IPS-NIHi7 (cell line): ENCODE measurements around the gene NEK1.
"Not testable (repeated sequence)": the region's sequence is repeated elsewhere in the genome, so short reads cannot be mapped to it uniquely, and the experiment has no call there.

ENCODE experiments used
- DNase-seq: peaks from one replicate; pipeline ENCODE4 v3.0.0; 2012; ENCODE audit warnings: mixed read lengths; ENCODE audit errors: extremely low spot score

The NEK1 gene

DNA sequence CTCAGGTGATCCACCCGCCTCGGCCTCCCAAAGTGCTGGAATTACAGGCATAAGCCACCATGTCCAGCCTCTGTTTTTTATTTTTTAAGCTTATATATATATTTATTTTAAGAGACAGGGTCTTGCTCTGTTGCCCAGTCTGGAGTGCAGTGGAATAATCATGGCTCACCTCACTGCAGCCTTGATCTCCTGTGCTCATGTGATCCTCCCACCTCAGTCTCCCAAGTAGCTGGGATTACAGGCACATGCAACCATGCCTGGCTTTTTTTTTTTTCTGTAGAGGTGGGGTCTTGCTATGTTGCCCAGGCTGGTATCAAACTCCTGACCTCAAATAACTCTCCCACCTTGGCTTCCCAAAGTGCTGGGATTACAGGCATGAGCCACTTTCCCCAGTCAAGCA, 184.7 kb downstream of the NEK1 start:
- DNase-seq, result not testable (repeated sequence)

DNA sequence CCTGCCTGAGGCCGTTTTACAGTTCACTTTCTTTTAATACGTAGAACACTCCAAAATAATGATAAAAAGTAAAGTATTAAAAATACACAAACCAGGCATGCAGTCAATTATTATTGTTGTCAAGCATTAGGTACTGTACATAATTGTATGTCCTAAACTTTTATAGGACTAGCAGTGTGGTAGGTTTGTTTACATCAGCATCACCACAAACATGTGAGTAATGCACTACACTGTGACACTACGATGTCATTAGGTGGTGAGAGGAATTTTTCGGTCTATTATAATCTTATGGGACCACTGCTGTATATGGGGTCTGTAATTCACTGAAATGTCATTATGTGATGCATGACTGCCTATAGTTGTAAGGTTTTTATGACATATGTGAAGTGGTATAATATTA, 192.1 kb downstream of the NEK1 start:
- DNase-seq, result no peak

DNA sequence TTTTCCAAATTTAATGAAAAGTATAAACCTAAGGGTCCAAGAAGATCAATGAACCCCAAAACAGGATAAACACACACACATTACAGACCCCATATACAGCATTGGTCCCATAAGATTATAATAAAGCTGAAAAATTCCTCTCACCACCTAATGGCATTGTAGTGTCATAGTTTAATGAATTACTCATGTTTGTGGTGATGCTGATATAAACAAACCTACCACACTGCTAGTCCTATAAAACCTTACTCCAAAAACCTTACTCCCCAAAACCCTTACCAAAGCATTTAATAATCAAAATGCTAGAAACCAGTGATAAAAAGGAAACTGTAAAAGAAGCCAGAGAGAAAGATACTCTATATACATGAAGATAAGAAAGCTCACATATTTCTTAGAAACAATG, 193.5 kb downstream of the NEK1 start:
- DNase-seq, result no peak

DNA sequence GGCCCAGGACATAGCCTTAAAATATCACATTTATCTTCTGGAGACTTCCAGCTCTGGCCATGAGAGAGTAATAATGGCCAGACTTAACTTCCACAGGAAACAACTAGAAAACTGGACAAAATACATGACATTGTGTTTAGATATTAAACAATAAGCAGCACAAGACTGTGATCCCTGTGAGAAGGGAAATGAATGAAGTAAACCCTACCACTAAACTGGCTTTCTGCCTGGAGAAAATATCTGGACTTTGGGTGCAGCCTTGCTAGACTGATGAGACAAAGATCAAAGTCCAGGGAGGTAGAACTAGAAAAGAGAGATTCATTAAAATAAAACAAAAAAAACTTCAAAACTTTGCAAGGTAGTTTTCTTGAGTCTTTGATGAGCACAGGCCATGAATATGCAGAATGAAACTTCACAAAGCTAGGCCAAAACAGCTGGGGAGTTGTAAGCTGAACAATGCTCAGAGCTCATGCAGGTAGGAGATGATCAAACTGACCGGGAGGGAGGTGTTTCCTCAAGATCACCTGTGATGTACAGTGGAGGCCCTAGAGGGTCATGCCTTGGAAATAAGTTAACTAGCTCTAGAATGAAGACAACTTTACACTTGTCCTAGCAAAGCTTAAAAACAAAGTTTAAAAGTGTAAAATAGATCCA, 194.6 kb downstream of the NEK1 start:
- DNase-seq, result no peak

DNA sequence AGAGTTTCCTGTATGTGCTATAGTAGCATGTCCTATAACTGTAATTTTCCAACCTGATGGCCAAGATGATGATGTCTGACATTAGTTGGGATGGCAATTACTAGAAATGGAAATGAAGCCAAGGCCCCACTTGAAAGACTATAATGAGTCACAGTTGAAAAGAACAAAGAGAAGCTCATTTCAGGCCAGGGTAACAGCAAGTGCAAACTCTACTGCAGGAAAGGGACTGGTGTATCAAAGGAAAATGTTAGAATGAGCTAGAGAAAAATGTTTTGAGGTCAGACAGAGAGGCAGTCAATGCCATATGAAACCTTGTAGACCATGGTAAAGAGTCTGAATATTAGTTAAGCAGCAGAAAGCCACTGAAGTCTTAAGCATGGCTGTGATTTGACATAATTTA, 195.4 kb downstream of the NEK1 start:
- no peak for DNase-seq

DNA sequence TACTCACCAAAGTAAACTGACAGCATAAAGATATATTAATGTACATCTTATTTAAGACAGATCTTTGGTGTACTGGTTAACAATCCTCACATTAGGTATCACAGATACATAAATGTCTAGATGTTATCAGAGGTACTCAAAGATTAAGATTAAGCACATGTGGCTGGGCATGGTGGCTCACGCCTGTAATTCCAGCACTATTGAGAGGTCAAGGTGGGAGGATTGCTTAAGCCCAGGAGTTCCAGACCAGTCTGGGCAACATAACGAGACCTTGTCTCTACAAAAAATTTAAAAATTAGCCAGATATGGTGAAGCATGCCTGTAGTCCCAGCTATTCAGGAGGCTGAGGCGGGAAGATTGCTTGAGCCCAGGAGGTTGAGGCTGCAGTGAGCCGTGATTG, 195.9 kb downstream of the NEK1 start:
- DNase-seq, result no peak

DNA sequence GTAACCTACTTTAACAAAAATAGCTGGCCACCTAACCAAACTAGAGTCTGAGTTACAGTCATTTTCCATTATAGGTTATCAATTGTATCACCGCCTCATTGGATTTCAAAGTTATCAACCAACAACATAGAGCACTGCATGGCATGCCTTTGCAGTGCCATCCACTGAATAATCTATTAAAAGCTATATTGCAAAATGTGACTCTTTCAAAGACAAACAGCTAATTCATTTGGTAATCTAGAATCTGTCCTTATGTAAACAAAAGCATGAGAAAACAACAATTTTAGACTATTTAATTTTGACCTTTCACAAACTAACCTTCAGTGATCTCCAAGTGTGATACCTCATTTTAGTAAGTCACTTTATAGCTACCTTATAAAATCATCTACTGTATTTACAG, 197.5 kb downstream of the NEK1 start:
- DNase-seq, result no peak

DNA sequence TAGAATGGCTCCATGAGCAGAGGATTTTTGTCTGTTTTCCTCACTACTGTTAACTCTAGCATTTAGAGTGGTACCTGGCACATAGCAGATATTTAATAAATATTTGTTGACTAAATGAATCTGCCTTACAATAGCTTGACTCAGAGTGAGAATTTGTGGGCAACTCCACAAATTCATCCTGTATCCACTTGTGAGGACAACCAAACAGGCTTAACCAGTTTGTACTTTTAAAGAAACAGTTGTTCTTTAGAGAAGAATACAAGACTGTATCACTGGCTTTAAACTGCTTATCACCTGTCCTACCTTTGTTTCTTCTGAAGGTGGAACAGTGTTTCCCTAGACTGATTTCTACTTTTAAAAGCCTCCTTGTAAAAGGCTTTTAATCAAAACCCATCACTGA, 200.3 kb downstream of the NEK1 start:
- DNase-seq, result no peak

DNA sequence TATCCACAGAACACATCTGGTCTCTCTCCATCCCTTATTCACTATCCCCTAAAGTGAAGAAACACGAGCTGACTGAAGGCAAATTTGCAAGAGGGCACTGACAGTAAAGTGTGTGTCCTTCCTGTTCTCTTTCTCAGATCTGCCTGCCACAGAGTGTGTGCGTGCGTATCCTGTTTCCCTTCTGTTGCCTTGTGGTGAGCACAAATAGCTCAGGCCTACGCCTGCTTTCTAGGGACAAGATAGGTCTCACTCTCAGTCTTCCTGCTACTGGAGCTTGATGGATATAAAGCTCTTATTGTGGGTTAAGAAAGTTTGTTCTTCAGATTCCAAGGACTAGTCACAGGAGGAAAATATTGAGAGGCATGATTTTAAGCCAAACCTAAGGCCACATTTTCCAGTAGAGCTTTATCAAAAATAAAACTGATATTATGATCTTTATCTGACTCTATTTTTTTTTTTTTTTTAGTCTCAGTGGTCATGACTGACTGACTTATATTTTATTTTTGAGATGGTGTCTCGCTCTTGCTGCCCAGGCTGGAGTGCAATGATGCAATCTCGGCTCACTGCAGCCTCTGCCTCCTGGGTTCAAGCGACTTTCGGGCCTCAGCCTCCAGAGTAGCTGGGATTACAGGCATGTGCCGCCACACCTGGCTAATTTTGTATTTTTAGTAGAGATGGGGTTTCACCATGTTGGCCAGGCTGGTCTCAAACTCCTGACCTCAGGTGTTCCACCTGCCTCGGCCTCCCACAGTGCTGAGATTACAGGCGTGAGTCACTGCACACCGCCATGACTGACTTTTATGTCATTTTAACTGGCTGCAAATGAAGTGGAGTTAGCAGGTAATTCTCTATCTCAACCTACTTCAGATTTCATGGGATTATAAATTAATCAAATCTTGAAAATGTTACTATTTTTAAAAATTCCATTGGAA, 201.3 kb downstream of the NEK1 start:
- peak; percentile 19 for DNase-seq

DNA sequence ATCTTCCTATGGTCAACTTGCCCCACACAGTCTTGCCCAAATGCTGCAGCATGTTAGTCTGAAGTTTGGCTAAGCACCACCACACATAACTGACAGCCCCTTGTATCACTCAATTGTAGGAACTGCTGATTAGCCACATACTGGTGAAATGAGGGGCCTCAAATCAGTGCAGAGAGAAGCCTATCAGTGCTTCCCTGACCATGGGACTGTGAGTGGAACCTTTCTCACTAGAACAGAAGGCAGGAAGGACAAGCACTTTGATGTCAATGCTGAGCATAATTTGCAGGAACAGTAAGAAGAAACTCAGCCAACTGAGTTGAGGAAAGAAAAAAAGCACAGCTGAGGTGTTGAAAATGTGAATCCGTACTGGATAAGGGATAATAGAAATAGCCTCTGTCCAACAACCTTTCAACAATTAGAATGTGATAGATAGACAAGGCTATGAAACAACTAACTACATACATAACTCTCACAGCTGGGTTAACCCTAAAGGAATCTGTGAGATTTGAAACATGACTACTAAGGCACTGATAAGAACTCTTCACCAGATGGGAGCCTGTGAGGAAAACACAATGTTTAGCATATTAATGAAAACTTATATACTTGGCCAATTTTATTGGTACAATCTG, 205.1 kb downstream of the NEK1 start:
- no peak for DNase-seq

DNA sequence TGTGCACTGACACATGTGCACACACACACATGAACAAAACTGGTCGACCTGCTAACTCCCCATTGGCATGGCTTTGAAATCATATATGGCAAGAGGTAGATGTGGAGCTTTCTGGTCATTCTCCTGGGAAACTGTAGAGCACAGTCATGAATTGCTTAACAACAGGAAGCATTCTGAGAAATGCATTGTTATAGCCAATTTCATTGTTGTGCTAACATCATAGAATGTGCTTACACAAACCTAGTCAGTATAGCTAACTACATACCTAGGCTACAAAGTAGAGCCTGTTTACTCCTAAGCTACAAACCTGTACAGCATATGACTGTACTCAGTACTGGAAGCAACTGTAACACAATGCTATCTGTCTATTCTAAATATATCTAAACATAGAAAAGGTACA, 207.4 kb downstream of the NEK1 start:
- DNase-seq, result no peak

DNA sequence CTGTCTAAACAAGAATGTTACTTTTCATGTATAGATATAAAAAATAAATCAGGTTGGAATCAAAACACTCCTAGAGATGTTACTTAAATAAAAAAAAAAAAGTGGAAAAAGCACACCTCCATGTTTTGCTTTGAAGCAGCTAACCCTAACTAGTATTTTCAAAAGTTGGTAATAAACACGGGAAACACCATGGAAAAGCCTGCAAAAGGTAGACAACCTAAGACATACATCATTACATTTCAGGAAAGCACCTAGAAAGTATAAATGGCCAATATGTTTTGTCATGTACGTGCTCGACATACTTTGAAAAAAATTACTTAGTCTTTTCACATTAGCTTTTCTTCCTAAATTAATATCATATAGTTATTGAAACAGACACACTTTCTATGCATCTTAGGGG, 211.6 kb downstream of the NEK1 start:
- no peak for DNase-seq

DNA sequence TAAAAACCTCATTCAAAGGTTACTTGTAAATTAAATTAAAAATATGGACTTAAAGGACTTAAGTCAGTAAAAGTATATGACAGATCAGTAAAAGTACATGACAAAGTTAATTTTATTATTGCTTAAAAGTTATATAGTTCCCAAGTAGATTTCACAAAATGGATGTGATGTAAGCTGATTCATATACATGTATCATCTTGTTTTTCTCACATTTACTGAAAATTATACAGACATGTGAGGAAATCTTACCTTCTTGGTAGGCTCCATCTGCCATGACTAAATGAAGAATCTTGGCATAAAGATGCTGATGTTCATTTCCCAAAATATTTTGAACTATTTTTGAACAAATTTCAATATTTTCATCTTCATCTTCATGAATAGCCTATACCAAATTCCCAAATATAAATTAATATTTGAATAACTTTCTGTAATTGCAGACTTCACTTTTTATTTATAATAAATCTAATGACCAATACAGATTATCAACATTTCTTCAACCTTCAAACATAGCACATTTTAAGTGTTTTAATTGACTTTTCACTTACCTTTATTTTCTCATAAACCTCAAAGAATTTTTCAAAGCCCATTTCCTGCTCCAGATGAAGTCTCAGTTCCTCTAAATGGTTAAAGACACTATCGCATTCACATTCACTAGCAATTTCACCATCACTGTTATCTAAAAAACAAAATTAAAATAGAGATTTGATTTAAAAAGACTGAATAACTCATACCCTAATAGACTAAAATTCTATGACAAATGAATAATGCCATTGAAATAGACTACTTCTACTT, 212.2 kb downstream of the NEK1 start:
- DNase-seq, result no peak

DNA sequence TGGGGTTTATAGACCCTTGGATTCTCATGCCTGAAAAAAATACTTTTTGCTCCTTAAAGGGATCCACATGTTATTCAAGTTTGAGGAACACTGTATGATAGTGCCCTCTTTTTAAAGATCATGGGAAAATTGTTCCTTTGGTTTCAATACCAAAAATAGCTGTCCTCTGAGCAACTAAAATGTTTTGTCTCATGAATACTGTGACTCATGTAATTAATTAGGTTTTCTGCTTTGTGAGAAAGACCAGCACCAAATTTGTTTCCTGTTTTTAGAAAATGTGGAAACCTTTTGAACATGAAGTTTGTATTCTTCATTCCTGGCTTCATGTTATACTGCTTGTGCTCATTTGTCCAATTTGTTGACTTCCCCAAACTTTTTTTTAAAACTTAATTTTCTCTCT, 214.1 kb downstream of the NEK1 start:
- DNase-seq, result no peak

DNA sequence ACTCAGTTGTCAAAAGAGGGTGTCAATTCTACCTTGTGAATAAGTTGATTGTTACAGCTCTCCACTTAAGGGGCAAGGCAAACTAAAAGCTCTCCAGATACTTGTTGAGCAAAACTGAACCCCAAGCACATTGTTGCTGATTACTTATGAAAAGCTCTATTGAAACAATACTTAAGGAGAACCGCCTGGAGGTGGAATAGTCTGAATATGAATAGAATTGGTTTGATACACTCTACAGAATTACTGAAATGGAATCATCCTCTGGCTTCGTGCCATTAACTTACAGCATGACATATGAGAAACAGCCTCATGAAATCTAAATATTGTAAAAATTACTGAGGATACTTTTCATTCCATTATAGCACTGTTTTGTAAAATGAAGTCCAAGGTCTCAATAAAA, 214.6 kb downstream of the NEK1 start:
- no peak for DNase-seq

DNA sequence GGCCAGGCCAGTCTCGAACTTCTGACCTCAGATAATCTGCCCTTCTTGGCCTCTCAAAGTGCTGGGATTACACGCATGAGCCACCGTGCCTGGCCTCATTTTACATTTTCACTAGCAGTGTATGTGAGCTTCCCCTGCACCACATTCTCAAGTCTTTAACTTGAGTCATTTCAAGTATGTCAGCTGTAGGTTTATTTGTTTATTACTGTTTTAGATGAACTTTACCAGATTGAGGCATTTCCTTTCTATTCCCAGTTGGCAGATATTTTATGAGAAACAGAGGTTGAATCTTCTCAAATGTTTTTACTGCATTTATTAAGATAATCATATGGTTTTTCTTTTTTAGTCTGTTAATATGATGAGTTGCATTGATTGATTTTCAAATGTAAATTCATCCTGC, 227.0 kb downstream of the NEK1 start:
- no peak for DNase-seq

DNA sequence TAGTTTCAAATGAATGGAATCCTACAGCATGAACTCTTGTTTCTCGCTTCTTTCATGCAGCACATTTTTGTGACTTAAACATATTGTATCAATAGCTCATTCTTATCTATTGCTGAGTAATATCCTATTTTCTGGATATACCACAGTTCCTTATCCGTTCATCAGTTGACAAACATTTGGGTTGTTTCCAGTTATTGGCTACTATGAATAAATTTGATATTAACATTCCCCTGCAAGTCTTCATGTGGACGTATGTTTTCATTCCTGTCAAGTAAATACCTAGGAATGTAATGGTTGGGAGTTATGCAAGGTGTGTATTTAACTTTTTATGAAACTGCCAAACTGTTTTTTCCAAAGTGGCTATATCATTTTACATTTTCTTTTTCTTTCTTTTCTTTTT, 227.6 kb downstream of the NEK1 start:
- no peak for DNase-seq

DNA sequence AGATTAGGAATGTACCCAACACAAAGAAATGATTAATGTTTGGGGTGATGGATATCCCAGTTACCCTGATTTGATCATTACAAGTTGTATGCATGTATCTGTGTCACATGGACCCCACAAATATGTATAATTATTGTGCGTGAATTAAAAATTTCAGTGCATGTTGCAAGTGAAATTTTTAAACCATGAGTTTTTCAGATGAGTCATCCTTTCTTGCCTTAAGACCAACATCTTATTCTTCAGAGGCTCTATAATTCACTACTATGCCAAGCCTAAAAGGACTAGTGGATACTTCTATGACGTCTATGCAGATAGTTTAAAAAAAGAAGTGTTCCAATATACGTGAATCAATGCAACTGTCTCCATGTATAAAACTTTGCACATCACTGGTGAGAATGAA, 228.7 kb downstream of the NEK1 start:
- no peak for DNase-seq

DNA sequence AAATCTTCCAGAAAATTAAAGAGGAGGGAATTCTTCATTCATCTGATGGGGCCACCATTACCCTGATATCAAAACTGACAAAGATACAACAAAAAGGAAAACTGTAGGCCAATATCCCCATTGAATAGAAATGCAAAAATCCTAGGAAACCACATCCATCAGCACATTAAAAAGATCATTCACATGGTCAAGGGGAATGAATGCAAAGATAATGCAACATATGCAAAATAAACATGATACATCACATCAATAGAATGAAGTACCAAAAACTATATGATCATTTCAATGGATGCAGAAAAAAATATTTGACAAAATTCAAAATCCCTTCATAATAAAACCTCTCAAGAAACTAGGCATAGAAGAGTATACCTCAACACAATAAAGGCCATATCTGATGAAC, 232.7 kb downstream of the NEK1 start:
- DNase-seq, result no peak

DNA sequence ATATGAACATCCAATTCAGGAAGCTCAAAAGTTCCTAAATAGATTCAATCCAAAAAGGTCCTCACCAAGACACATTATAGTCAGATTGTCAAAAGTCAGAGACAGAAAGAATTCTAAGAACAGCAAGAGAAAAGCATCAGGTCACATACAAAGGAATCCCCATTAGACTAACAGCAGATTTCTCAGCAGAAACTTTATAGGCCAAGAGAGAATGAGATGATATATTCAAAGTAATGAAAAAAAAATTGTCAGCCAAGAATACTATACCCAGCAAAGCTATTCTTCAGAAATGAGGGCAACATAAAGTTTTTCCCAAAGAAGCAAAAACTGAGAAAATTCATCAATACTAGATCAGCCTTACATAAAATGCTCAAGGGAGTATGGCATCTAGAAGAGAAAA, 235.0 kb downstream of the NEK1 start:
- DNase-seq, result no peak

DNA sequence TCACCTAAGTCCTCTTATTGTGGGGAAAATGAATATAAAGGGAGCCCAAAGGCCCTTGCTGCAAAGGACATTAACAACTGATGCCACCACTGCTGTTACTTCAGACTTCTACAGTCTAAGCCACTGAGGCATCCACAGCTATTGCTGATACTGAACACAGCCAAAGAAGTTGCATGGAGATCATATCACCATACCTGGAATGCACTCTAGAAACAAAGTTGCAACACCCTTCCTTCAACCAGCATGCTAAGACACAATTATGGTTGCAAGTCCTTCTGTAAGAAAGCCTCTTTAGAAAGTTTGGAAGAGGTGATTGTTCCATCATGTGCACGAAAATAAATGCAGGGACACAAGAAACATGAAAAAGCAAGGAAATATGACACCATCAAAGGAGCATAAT, 236.0 kb downstream of the NEK1 start:
- no peak for DNase-seq

DNA sequence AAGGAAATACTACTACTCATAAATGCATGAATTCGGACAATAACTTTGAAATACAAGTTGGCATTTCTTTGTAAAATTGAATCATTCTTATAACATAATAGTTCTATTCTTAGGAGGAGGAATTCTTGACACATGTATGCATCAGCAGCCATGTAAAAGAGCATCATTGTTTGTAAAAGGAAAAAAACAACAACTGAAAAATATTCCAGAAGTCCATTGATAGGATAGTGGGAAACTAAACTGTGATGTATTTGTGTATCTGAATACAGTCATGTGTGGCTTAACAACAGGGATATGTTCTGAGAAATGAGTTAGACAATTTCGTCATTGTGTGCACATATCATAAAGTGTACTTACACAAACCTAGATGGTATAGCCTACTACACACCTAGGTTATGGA, 239.6 kb downstream of the NEK1 start:
- no peak for DNase-seq
